ENCODE data around the gene XPC.

Gene XPC

GRCh38 chr3:14206548-14207177 is 28.3 kb upstream of the XPC start:
- DNase-seq (ENCODE audit: low spot score) = no peak

GRCh38 chr3:14204515-14205284 is 26.3 kb upstream of the XPC start:
- DNase-seq (ENCODE audit: low spot score) = no peak

DNA sequence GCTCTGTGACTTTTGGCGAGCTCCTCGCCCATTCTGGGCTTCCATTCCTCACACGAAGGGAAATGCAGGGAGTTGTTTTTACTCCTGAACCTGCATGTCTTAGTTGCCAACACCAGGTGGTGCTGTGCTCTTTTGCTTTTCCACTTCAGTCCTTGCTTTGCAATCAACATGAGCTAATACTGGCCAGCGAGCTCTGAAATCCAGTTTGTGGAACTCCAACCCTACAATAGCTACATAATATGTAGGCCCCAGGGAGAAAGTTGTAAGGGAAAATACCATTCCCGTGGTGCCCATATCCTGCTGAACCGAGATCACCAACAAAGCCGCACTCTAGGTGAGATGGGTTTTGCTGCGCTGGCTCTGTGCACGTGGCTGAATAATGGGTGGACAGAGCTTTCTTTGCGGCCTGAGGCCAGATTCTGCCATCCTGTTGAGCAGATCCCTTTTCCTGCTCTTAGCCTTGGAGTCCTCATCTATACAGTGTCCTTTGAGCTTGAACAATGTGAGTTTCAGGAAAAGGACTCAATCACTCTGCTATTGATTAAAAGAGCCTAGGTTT is 25.2 kb upstream of the XPC start:
- peak; percentile 51 for DNase-seq (ENCODE audit: low spot score)

GRCh38 chr3:14202874-14203520 is 24.6 kb upstream of the XPC start:
- no peak for DNase-seq (ENCODE audit: low spot score)

- DNase-seq (ENCODE audit: low spot score) = no peak
Measured at GRCh38 chr3:14201940-14202684, 23.7 kb upstream of the XPC start.

DNA sequence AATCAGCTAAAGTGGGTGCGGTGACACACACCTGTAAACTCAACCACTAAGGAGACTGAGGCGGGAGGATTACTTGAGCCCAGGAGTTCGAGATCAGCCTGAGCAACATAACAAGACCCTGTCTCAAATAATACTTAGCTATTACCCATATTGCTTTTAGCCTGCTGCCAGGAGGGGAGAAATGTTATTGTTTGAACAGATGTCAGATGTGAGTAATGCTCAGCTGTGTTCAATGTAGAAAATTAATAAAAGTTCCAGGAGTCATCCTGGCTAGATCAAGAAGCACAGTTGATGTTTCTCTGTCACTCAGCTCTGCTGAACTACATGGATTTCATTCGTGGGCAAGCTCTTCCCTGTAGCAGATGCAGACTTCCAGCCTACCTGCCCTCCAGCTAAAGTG is 22.4 kb upstream of the XPC start:
- DNase-seq (ENCODE audit: low spot score) = no peak

GRCh38 chr3:14200276-14200675 is 21.9 kb upstream of the XPC start:
- DNase-seq (ENCODE audit: low spot score) = no peak

- DNase-seq (ENCODE audit: low spot score) = no peak
Measured at GRCh38 chr3:14199641-14200040, 21.2 kb upstream of the XPC start.

DNA sequence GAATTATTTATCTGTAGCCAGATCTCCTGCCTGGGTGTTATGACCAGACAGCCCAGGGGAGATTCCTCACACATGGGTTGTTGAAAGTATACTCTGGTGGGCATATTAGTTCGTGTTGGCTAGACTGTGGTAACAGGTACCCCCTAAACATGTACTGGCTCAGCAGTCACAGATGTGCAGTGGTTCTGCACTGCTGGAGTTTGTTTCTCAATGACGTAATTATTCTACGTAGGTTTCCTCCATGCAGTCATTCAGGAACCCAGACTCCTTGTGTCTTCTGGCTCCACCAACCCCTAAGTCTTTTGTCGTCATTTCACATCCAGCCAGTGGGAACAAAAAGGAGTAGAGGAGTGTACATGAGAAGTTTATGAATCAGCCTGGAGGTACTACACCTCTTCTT is 16.5 kb upstream of the XPC start:
- DNase-seq (ENCODE audit: low spot score) = no peak

DNA sequence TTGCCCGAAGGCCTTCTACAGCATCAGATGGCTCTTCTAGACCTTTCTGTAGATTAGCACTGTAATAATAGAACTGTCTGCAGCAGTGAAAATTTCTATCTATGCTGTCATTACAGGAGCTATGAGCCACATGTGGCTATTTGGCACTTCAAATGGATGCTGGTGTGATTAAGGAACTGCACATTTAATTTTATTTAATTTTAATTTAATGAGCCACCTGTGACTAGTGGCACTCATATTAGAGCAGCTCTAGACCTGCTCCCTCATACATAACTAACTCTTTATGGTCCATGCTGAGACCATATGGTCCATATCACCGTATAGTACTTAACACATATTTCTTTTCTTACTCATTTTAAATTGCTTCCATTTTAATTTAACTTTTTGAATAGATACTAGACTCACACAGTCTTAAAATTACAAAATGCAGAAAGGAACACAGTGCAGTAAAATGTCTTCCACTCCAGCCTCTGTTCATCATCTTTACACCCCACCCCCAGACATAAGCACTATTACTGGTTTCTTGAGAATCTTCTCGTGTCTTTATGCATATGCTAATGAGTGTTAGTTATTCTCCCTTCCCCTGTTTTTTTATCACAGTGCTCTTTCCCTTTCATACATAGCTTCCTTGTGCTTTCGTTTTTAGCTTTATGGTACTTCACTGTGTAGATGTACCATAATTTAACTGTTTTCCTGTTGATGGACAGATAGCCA is 9.8 kb upstream of the XPC start:
- no peak for DNase-seq (ENCODE audit: low spot score)

DNA sequence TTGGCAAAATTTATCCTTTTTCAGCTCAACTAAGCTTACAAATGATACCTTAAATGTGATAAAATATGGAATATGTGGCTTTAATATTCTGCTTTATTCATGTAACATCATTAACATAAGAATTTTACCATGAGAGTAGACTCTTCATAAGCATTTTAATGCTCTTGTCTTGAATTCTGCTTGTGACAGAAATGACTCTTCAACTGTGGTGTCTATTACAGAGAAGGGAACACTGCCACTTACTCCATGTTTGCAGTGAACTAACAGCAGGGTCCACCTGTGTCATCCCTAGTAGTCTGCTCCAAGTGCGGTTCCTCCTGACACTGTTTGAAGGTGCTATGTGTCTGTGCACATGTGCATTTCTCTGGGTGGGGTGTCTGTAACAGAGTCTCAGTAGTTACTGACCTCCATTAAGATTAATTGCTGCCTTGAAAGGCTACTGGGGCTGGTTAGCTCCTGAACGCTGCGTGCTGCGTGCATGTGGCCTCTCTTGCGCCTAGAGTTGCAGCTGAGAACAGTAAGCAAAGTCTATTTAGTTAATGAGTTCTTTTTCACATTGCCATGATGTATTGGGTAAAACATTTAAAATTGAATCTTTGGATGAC is 8.6 kb upstream of the XPC start:
- DNase-seq (ENCODE audit: low spot score) = no peak

DNA sequence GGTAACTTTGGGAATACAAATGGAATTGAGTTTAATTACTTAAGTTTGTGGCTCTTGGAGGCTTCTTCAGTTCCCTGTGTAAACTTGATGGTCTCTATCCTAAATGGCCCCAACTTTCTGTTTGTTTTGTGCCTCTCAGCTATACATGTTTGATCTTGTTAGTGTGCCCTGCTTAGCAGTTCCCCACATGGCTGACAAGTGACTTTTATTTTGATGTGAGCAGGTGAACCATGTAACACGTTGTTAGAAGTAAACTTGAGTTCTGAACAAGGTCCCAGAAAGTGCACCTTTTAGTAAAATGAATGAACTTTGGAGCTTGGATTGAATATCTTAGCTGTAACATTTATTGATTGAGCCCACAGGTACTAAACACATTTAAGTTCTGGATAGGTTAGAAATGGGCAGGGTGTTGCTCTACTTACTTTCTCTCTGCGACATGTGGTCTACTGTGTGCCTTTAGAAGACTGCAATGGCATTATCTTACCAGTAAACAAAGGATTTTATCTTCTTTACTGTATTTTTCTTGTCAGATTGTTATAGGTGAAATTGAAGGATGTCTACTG is 4.7 kb upstream of the XPC start:
- no peak for DNase-seq (ENCODE audit: low spot score)

DNA sequence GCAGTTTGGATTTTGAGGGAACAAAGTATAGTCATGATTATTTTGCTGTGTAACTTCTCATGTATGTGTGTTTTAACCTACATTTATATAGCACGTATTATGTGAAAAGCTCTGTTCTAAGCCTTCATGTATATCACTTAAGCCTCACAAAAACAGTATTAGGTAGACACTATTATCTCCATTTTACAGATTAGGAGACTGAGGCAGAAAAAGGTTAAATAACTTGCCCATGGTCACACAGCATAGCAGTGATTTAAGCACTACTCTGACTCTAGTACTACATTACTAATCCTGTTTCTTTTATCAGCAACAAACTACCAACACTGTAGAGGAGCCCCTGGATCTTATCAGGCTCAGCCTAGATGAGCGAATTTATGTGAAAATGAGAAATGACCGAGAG is 2.9 kb upstream of the XPC start:
- DNase-seq (ENCODE audit: low spot score) = no peak

DNA sequence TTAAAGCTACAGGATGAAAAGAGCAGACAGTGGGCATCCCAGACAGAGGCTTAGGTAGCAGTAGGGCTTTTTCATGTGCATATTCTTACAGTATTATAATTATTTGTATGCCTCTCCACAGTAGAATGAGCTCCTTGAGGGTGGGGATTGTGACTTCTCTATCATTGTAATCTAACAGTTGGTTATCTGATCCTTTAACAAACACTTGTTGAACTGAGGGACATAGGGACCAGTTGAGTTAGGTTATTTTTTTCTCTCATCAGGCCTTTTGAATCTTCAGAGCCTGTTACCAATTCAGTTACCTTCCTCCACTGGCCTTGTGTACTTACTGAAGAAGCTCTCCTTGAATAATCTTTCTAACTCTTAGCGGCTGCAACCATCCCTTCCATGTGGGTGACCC is 1.4 kb upstream of the XPC start:
- DNase-seq (ENCODE audit: low spot score) = no peak

GRCh38 chr3:14179114-14179465 is 689 bp upstream of the XPC start:
- DNase-seq (ENCODE audit: low spot score) = no peak

DNA sequence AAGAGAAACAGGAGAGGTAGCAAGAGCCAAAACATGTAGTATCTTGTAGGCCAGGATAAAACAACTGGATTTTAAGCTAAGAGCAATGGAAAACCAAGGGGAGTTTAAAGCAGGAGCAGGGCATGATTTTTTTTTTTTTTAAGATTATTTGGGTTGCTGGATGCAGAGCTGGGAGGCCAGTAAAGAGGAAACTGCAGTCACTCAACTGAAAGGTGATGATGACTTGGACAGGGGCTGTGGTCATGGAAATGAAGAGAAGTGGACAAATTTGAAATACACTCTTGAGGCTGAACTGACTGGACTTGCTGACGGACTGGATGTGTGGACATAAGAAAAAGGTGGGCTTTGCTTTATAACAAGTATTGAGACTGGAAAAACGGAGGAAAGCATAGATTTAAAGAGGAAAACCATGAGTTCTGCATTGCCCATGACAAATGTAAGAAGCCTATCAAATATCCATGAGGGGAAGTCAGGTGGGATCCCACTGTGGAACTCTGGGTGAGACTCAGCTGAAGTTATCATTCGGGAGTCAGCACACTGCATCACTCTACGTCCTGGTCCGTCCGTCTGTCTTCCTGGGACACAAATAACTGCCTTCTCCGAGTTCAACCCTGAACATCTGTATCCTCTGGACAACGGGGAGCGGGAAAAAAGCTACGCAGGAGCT is 688 bp downstream of the XPC start:
- DNase-seq (ENCODE audit: low spot score) = peak; percentile 11

DNA sequence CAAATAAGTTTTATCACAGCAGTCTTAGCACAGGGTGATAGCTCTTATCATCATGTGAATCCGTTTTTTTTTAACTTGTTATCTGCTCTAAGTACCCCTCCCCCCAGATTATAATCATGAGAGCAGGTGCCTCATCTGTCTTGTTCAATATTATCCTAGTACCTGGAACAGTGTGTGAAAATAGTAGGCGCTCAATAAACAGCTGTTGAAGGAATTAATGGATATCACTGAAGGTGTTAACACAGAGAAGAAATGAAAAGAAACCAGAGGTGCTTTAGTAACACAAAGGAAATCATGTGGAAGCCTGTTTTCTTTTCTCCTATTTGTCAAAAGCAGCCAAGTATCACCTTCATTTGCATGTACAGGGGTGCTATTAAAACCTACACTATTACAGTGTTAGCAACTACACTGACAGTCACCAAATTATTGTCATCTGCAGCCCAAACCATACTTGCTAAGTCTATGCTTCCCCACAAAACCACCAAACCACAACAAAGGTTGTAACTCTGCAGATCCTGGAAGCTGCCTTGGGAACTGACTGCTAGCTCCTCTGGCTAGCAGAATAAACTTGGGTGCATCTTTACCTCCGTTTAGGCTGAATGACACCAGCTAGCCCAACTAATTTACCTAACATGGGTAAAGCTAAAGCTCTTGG is 2.9 kb downstream of the XPC start:
- peak; percentile 87 for DNase-seq (ENCODE audit: low spot score)

GRCh38 chr3:14174483-14174882 is 3.9 kb downstream of the XPC start:
- no peak for DNase-seq (ENCODE audit: low spot score)

- DNase-seq (ENCODE audit: low spot score) = no peak
Measured at GRCh38 chr3:14172496-14172895, 5.9 kb downstream of the XPC start.

Data from CD4-positive, alpha-beta T cell treated with Interleukin-2 at 100 ng/mL for 4 hours (primary cell).